Epidermal melanocyte (primary cell): ENCODE results near the gene SLC26A8.
"Not testable (repeated sequence)": the region's sequence is repeated elsewhere in the genome, so short reads cannot be mapped to it uniquely, and the experiment has no call there.

Experiments used
- DNase-seq: peaks from one replicate; pipeline ENCODE4 v3.0.0; 2011; ENCODE audit warnings: low spot score; ENCODE audit not compliant: insufficient read length

Gene SLC26A8

GRCh38 chr6:35954333-35954732 lies 70.1 kb downstream of the SLC26A8 start:
- DNase-seq: no peak

GRCh38 chr6:35948725-35949124 lies 75.7 kb downstream of the SLC26A8 start:
- no peak for DNase-seq

GRCh38 chr6:35945650-35946025 lies 78.8 kb downstream of the SLC26A8 start:
- DNase-seq: no peak

DNA sequence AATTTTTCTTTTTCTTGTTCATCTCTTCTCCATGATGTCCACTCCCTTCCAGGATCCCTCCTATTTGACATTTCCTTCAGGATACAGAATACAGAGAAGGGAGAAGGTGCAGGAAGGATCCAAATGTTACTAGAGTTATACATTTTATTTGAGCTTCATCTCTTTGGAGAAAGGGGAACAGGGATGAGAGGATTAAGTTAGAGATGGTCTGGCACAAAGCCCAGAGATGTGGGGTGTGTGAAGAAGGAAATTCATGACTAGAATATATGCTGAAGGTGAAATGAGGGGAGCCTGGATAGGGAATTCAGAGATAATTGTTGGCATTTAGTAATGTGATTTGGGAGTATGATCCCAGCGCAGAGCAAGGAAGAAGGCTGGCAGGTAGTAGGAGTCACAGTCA lies 81.1 kb downstream of the SLC26A8 start:
- no peak for DNase-seq

GRCh38 chr6:35942355-35942754 lies 82.1 kb downstream of the SLC26A8 start:
- no peak for DNase-seq

GRCh38 chr6:35941170-35941569 lies 83.3 kb downstream of the SLC26A8 start:
- DNase-seq: not testable (repeated sequence)

GRCh38 chr6:35940014-35940413 lies 84.4 kb downstream of the SLC26A8 start:
- DNase-seq: not testable (repeated sequence)

DNA sequence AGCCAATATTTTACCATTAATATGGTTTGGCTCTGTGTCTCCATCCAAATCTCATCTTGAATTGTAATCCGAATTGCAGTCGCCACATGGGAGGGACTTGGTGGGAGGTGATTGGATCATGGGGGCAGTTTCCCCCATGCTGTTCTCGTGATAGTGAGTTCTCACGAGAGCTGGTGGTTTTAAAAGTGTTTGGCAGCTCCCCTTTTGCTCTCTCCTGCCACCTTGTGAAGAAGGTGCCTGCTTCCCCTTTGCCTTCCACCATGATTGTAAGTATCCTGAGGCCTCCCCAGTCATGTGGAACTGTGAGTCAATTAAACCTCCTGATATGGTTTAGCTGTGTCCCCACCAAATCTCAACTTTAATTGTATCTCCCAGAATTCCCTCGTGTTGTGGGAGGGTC lies 85.2 kb downstream of the SLC26A8 start:
- DNase-seq: not testable (repeated sequence)

- no peak for DNase-seq
Measured at GRCh38 chr6:35936681-35937359, 87.6 kb downstream of the SLC26A8 start.

- no peak for DNase-seq
Measured at GRCh38 chr6:35935469-35935868, 89.0 kb downstream of the SLC26A8 start.

GRCh38 chr6:35933844-35934243 lies 90.6 kb downstream of the SLC26A8 start:
- no peak for DNase-seq

- not testable (repeated sequence) for DNase-seq
Measured at GRCh38 chr6:35931873-35932272, 92.6 kb downstream of the SLC26A8 start.

- DNase-seq: no peak
Measured at GRCh38 chr6:35931120-35931561, 93.3 kb downstream of the SLC26A8 start.

DNA sequence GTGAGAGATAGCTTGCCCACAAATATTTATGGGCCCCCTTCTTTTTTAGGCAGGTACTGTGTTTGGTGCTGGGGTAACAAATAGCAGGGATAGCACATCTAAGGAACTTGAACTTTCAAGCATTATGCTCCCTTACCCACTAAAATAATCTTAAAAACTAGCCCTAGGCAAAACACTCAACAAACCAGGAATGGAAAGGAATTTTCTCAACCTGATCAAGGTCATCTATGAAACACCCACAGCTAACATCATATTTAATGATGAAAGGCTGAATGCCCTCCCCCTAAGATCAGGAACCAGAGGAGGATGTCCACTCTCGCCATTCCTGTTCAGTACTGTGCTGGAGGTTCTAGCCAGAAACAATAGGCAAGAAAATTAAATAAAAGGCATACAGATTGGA lies 94.8 kb downstream of the SLC26A8 start:
- DNase-seq: no peak

DNA sequence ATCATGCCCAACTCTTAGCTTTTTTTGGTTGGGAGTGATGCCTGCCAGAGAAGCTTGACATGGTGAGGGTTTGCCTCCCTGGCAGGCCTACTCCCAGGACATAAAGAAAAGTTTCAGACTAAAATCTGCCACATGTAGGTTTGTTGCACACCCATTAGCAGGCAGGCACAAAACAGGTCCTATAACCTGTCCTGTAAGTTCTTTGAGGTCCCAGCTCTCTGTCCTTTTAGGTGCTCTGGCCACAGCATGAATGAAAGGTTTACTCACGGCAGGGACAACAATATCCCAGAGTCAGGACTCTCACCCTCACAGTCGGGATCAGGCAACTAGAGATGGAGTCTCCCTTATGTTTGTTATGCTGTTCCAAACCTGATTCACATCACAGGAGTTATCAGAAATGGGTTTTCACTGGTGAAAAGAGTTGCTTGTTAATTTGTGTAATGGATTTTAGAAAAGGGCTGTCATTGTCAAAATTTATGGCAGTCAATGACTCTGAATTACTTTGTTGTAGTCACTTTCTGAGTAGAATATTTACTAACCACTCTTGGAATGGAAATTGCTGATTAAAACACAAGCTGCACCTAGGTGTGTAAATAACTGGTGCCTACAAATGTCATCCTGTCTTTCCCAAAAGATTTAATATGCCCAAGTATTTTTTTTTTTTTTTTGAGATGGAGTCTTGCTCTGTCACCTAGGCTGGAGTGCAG lies 97.8 kb downstream of the SLC26A8 start:
- no peak for DNase-seq

DNA sequence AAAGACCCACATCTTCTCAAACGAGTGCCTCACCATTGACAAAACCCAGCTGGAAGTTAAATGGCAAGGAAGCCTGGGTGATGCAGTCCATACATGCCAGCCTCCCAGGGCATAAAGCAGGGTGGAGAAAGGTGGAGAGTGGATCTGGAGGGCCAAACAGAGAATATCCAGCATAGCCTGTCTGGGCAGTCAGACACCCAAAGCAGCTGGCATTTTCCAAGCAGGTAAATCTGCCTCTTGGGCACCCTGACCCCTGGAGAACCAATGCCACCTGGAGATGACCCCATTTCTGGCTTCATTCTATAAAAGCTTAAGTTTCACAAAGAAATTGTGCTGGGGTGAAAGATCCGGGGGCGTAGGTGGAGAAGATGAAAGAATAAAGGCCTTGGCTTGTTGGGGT lies 98.5 kb downstream of the SLC26A8 start:
- no peak for DNase-seq

DNA sequence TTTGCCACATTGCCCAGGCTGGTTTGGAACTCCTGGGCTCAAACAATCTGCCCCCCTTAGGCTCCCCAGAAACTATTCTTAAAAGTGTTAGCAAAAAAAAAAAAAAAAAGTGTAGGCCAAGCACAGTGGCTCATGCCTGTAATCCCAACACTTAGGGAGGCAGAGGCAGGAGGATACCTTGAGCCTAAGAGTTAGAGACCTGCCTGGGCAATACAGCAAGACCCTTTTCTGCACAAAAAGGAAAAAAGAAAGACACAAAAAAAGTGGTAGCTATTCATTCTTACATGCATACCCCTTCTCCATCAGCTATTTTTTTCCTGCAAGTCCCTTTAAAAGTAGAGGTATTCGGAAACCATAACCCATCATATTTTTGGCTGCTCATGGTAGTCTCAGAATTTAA lies 100.3 kb downstream of the SLC26A8 start:
- no peak for DNase-seq

- no peak for DNase-seq
Measured at GRCh38 chr6:35922139-35922554, 102.3 kb downstream of the SLC26A8 start.

DNA sequence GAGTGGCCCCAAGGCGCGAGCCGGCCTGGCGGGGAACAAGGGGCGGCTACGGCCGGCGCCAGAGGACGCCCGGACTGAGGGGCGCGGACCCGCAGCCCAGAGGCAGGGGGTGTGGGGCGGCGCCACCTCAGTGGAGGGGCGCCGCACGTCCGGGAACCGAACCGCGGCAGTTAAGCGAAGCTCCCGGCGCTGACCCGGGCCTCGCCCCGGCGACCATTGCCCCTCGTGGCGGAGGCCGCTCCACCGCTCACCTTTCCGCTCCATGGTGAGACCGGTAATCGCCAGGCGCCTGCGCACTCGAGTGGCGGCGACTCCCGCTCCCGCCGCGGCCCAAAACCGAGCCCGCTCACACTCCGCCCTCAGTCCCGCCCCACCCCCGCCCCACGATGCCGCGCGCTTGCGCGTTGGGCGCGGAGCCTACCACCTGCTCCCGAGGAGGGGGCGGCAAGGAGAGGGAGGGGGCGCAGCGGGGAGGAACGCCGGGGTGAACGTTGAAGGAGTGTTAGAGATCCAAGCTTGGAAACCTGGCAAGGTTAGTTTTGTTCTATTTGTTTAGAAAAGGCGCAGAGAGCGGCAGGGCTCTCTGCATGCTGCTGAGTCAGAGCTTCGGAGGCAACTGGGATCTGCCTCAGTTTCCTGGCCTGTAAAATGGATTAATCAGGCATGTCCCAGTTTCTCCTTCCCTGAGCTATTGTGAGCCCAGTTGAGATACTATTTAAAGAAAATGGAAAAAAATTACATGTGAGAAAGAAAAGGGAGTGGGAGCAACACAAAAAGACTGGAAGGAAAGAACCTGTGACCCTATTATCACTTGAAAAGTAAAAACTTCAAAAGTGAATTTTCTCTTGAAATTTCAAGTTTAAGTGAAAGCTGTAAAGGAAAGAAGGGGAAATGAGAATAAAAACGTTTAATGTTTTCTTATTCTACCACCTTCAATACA lies 103.4 kb downstream of the SLC26A8 start, which contains the start of gene SRPK1:
Gene SRPK1 (minus strand): TSS at position 306 of the 940 bp plus-strand sequence. CDS start 42 bp downstream, at position 264.
- DNase-seq: peak; percentile 90

GRCh38 chr6:35919827-35920751 lies 104.4 kb downstream of the SLC26A8 start:
- no peak for DNase-seq
